Activated naive CD4-positive, alpha-beta T cell treated with anti-CD3 and anti-CD28 coated beads for 36 hours (primary cell): ENCODE data around the gene HERC2. TPM values are rescaled to one million over a fixed set of nuclear protein-coding genes. Genes with fewer than 3 reads are reported as not detected.
"Not testable (repeated sequence)": the region's sequence is repeated elsewhere in the genome, so short reads cannot be mapped to it uniquely, and the experiment has no call there.

ENCODE experiments used
- CTCF ChIA-PET: fragments of 350-600 bp; sonication (Branson Sonifier 250); formaldehyde crosslinking; loops from one replicate; lab custom pipeline; 2021; ENCODE audit warnings: antibody characterized with exemption; lab: Charles Lee
- DNase-seq: peaks from one replicate; pipeline ENCODE4 v3.0.0-alpha.2; 2020
- H3K27ac Mint-ChIP-seq: one replicate; pipeline ENCODE4 v1.8.0; 2021; ENCODE audit warnings: mild to moderate bottlenecking, mixed read lengths
- H3K27me3 Mint-ChIP-seq: one replicate; pipeline ENCODE4 v1.8.0; 2021; ENCODE audit warnings: low read depth, mixed read lengths
- H3K36me3 Mint-ChIP-seq: one replicate; pipeline ENCODE4 v1.8.0; 2021; ENCODE audit warnings: low read depth, mixed read lengths
- H3K4me1 Mint-ChIP-seq: one replicate; pipeline ENCODE4 v1.8.0; 2021; ENCODE audit warnings: low read depth, mixed read lengths
- H3K4me3 Mint-ChIP-seq: one replicate; pipeline ENCODE4 v1.8.0; 2021; ENCODE audit warnings: mild to moderate bottlenecking, moderate library complexity, mixed read lengths
- H3K9me3 Mint-ChIP-seq: one replicate; pipeline ENCODE4 v1.8.0; 2021; ENCODE audit warnings: mixed read lengths
- intact Hi-C: fragments of 100-400 bp; cut with micrococcal nuclease; formaldehyde crosslinking; loops from one replicate; pipeline ENCODE4 v1.15.1; 2023
- total RNA-seq, 2 experiments: library from RNA; stranded (reverse); gene quantifications; one replicate each; pipeline ENCODE4 v1.2.3, GENCODE V29; 2021

Gene HERC2
- total RNA-seq, 2 experiments from 2014 or later = 26.6 to 31.6 TPM

- Mint-ChIP-seq H3K27ac (no peak overlapping the region), H3K27me3 (no peaks in the 10 kb centered on the region), H3K4me1 (peaks cover 4% of the 10 kb centered on the region), H3K36me3 (peaks cover 24% of the 10 kb centered on the region), H3K4me3 (no peak overlapping the region), H3K9me3 (no peaks in the 10 kb centered on the region)
- CTCF ChIA-PET = no interaction called here
- intact Hi-C loops = no loop called here
- no peak for DNase-seq
Measured at GRCh38 chr15:28131400-28131799, 190.6 kb downstream of the HERC2 start.

GRCh38 chr15:28130651-28131050, 191.3 kb downstream of the HERC2 start:
- CTCF ChIA-PET = no interaction called here
- Mint-ChIP-seq H3K9me3 (no peaks in the 10 kb centered on the region), H3K4me3 (no peak overlapping the region)

GRCh38 chr15:28129231-28129848, 192.6 kb downstream of the HERC2 start:
- H3K27me3 Mint-ChIP-seq = no peaks in the 10 kb centered on the region
- H3K36me3 Mint-ChIP-seq = peaks cover 21% of the 10 kb centered on the region
- H3K27ac Mint-ChIP-seq = no peak overlapping the region
- DNase-seq = no peak
- intact Hi-C loops = loop anchor here (5.0 to 10.0 kb wide), 2 partner anchors 598 to 665 kb away; no protein-coding TSS in a partner anchor
- CTCF ChIA-PET = interaction anchor here (0.6 kb wide), 1 partner anchor 55 kb away, joined by 4 read pairs; no protein-coding TSS in a partner anchor
- no peaks in the 10 kb centered on the region for H3K4me1 Mint-ChIP-seq
- no peak overlapping the region for H3K4me3 Mint-ChIP-seq
- H3K9me3 Mint-ChIP-seq = no peaks in the 10 kb centered on the region

More at GRCh38 chr15:28130651-28131050, 191.3 kb downstream of the HERC2 start:
- intact Hi-C loops = no loop called here
- no peak overlapping the region for H3K27ac Mint-ChIP-seq
- no peak for DNase-seq
- H3K27me3 Mint-ChIP-seq = no peaks in the 10 kb centered on the region
- no peaks in the 10 kb centered on the region for H3K4me1 Mint-ChIP-seq
- peaks cover 24% of the 10 kb centered on the region for H3K36me3 Mint-ChIP-seq

- no peaks in the 10 kb centered on the region for H3K9me3 Mint-ChIP-seq
- no peaks in the 10 kb centered on the region for H3K4me1 Mint-ChIP-seq
- peaks cover 21% of the 10 kb centered on the region for H3K36me3 Mint-ChIP-seq
- no peak overlapping the region for H3K27ac Mint-ChIP-seq
- no peak overlapping the region for H3K4me3 Mint-ChIP-seq
- intact Hi-C loops = loop anchor here (5.0 to 10.0 kb wide), 2 partner anchors 599 to 667 kb away; no protein-coding TSS in a partner anchor
- no peaks in the 10 kb centered on the region for H3K27me3 Mint-ChIP-seq
- CTCF ChIA-PET = no interaction called here
- DNase-seq = no peak
Measured at GRCh38 chr15:28128031-28128430, 193.9 kb downstream of the HERC2 start.

- Mint-ChIP-seq H3K9me3 (no peaks in the 10 kb centered on the region), H3K27ac (no peak overlapping the region), H3K27me3 (no peaks in the 10 kb centered on the region), H3K4me3 (no peak overlapping the region), H3K4me1 (no peaks in the 10 kb centered on the region), H3K36me3 (peaks cover 20% of the 10 kb centered on the region)
- intact Hi-C loops = loop anchor here (5.0 to 10.0 kb wide), 2 partner anchors 600 to 668 kb away; no protein-coding TSS in a partner anchor
- CTCF ChIA-PET = interaction anchor here (1.4 to 1.8 kb wide), 2 partner anchors 8 to 42 kb away, joined by 4 read pairs; no protein-coding TSS in a partner anchor
- DNase-seq = no peak
Measured at GRCh38 chr15:28127036-28127435, 194.9 kb downstream of the HERC2 start.

GRCh38 chr15:28125673-28126651, 196.0 kb downstream of the HERC2 start:
- DNase-seq = no peak
- intact Hi-C loops = loop anchor here (5.0 to 10.0 kb wide), 2 partner anchors 601 to 669 kb away; no protein-coding TSS in a partner anchor

GRCh38 chr15:28124841-28125240, 197.1 kb downstream of the HERC2 start:
- no peak overlapping the region for H3K27ac Mint-ChIP-seq
- CTCF ChIA-PET = no interaction called here

More at GRCh38 chr15:28125673-28126651, 196.0 kb downstream of the HERC2 start:
- no peak overlapping the region for H3K27ac Mint-ChIP-seq
- H3K36me3 Mint-ChIP-seq = peaks cover 21% of the 10 kb centered on the region
- no peaks in the 10 kb centered on the region for H3K4me1 Mint-ChIP-seq
- CTCF ChIA-PET = interaction anchor here (0.6 to 1.8 kb wide), 8 partner anchors 8 to 338 kb away, joined by 3 to 4 read pairs (median 3); no protein-coding TSS in a partner anchor
- H3K4me3 Mint-ChIP-seq = no peak overlapping the region
- H3K9me3 Mint-ChIP-seq = no peaks in the 10 kb centered on the region
- H3K27me3 Mint-ChIP-seq = no peaks in the 10 kb centered on the region

GRCh38 chr15:28123408-28124023, 198.5 kb downstream of the HERC2 start:
- no peaks in the 10 kb centered on the region for H3K9me3 Mint-ChIP-seq
- no peaks in the 10 kb centered on the region for H3K27me3 Mint-ChIP-seq
- peaks cover 26% of the 10 kb centered on the region for H3K36me3 Mint-ChIP-seq
- intact Hi-C loops = loop anchor here (1.0 to 10.0 kb wide), 3 partner anchors 37 to 1236 kb away; no protein-coding TSS in a partner anchor
- H3K4me3 Mint-ChIP-seq = no peak overlapping the region
- peak; percentile 60 for DNase-seq
- no peaks in the 10 kb centered on the region for H3K4me1 Mint-ChIP-seq
- no peak overlapping the region for H3K27ac Mint-ChIP-seq
- CTCF ChIA-PET = interaction anchor here (1.5 kb wide), 1 partner anchor 31 kb away, joined by 4 read pairs; no protein-coding TSS in a partner anchor

More at GRCh38 chr15:28124841-28125240, 197.1 kb downstream of the HERC2 start:
- intact Hi-C loops = loop anchor here (5.0 to 10.0 kb wide), 3 partner anchors 602 to 1238 kb away; no protein-coding TSS in a partner anchor
- peaks cover 26% of the 10 kb centered on the region for H3K36me3 Mint-ChIP-seq
- no peaks in the 10 kb centered on the region for H3K9me3 Mint-ChIP-seq
- no peak for DNase-seq
- H3K27me3 Mint-ChIP-seq = no peaks in the 10 kb centered on the region
- no peaks in the 10 kb centered on the region for H3K4me1 Mint-ChIP-seq
- H3K4me3 Mint-ChIP-seq = no peak overlapping the region

GRCh38 chr15:28122038-28122949, 199.7 kb downstream of the HERC2 start:
- Mint-ChIP-seq H3K27ac (no peak overlapping the region), H3K4me1 (no peaks in the 10 kb centered on the region), H3K9me3 (no peaks in the 10 kb centered on the region), H3K4me3 (no peak overlapping the region), H3K36me3 (peaks cover 27% of the 10 kb centered on the region), H3K27me3 (no peaks in the 10 kb centered on the region)
- CTCF ChIA-PET = interaction anchor here (0.6 kb wide), 1 partner anchor 149 kb away, joined by 4 read pairs; no protein-coding TSS in a partner anchor
- intact Hi-C loops = loop anchor here (5.0 to 10.0 kb wide), 2 partner anchors 673 to 1235 kb away; no protein-coding TSS in a partner anchor
- no peak for DNase-seq

- not testable (repeated sequence) for DNase-seq, H3K9me3 Mint-ChIP-seq, H3K27me3 Mint-ChIP-seq, H3K27ac Mint-ChIP-seq, H3K4me1 Mint-ChIP-seq, H3K4me3 Mint-ChIP-seq
- CTCF ChIA-PET = interaction anchor here (0.6 kb wide), 1 partner anchor 148 kb away, joined by 4 read pairs; no protein-coding TSS in a partner anchor
- intact Hi-C loops = loop anchor here (5.0 to 10.0 kb wide), 2 partner anchors 673 to 1234 kb away; no protein-coding TSS in a partner anchor
- H3K36me3 Mint-ChIP-seq = peaks cover 26% of the 10 kb centered on the region
Measured at GRCh38 chr15:28121577-28121976, 200.4 kb downstream of the HERC2 start.

GRCh38 chr15:28120359-28120640, 201.7 kb downstream of the HERC2 start:
- CTCF ChIA-PET = no interaction called here

More at GRCh38 chr15:28120359-28120640, 201.7 kb downstream of the HERC2 start:
- H3K4me1 Mint-ChIP-seq = no peaks in the 10 kb centered on the region
- H3K27ac Mint-ChIP-seq = no peak overlapping the region
- H3K4me3 Mint-ChIP-seq = no peak overlapping the region
- peaks cover 32% of the 10 kb centered on the region for H3K36me3 Mint-ChIP-seq
- intact Hi-C loops = loop anchor here (5.0 to 10.0 kb wide), 2 partner anchors 675 to 1233 kb away; no protein-coding TSS in a partner anchor
- no peaks in the 10 kb centered on the region for H3K27me3 Mint-ChIP-seq
- no peaks in the 10 kb centered on the region for H3K9me3 Mint-ChIP-seq
- no peak for DNase-seq
